H7 (cell line): ENCODE results near the gene CSF1. TPM values are rescaled to one million over a fixed set of nuclear protein-coding genes. Genes with fewer than 3 reads are reported as not detected.
"Not testable (repeated sequence)": the region's sequence is repeated elsewhere in the genome, so short reads cannot be mapped to it uniquely, and the experiment has no call there.

Source experiments
- DNase-seq: peaks from one replicate; pipeline ENCODE4 v3.0.0; 2012
- H3K27me3 ChIP-seq: 2 replicates; pipeline ENCODE4 v1.6.0; 2011; ENCODE audit warnings: mild to moderate bottlenecking, low read length; ENCODE audit not compliant: control insufficient read depth, insufficient read depth
- H3K36me3 ChIP-seq: replicated peaks from 2 replicates; pipeline ENCODE4 v1.5.1; 2011; ENCODE audit warnings: low read length; ENCODE audit not compliant: control insufficient read depth, insufficient read depth
- H3K4me3 ChIP-seq: 2 replicates; pipeline ENCODE4 v1.5.1; 2011; ENCODE audit warnings: low read depth, mild to moderate bottlenecking, control low read depth, low read length, moderate library complexity; ENCODE audit not compliant: insufficient read depth
- total RNA-seq: library from RNA; depleted of rRNA; stranded (reverse); fragments of >200 nt; shearing (Covaris generic); gene quantifications from 2 replicates; pipeline ENCODE4 v1.2.3, GENCODE V29; 2014

The CSF1 gene
- total RNA-seq, 1 experiment from 2014 or later = 5.5 TPM

GRCh38 chr1:109917051-109917767, 6.6 kb downstream of the CSF1 start:
- no peak for DNase-seq
- no peaks in the 10 kb centered on the region; the same call in 1 of the 2 replicates for H3K36me3 ChIP-seq
- no peak overlapping the region for H3K4me3 ChIP-seq
- peaks cover 5% of the 10 kb centered on the region for H3K27me3 ChIP-seq

DNA sequence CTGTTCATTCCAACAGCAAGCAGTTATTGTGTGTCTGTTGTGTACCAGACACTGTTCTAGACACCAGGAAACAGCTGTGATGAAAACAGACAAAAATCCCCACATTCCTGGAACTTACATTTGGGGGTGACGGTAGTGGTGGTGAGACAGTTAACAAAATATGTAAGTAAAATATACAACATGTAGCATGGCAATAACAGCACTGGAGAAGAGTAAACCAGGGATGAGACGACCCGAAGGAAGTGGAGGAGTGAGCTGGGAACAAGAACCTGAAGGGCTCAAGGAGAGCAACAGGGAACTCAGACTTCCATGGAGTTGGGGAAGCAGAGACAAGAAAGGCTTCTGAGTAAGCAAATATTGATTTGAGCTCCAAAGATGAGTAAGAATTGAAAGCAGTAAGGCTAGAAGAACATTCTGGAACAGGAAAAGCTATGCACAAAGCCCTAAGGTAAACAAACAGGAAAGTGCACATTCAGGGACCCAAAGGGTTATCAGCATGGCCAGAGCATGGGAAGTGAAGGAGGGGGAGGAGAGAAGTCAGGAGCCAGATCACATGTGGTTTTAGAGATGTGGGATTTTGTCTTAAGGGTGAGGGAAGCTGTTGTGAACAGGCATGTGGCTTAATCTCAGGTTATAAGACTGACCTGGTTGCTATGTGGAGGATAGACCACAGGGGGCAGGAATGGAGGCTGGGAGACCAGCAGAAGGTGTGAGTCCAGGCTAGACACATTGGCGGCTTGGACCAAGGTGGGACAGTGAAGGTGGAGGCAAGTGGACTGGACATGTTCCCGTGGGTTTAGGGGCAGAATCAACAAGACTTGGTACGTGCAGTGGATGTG, 7.3 kb downstream of the CSF1 start:
- peak; percentile 57 for DNase-seq
- H3K4me3 ChIP-seq = no peak overlapping the region
- H3K36me3 ChIP-seq = no peaks in the 10 kb centered on the region; the same call in 1 of the 2 replicates
- no peaks in the 10 kb centered on the region; the same call in 1 of the 2 replicates for H3K27me3 ChIP-seq

DNA sequence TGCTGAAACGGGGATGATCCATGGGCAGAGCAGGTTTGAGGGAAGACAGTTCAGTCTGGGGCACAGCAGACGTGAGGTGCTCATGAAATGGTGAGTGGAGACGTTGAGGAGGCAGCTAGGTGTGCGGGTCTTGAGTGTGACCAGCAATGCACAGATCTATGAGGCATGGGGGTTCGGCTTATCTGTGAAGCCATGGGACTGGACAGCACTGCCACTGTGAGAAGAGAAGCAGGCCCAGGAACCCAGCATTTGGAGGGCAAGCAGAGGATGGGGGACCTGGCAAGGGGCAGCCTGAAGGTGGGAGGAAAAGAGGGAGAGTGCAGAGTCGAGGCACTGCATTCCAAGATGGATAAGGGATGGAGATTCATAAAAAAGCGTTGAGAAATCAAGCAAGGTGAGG, 8.0 kb downstream of the CSF1 start:
- Histone ChIP-seq H3K27me3 (no peaks in the 10 kb centered on the region), H3K4me3 (no peak overlapping the region), H3K36me3 (no peaks in the 10 kb centered on the region; the same call in 1 of the 2 replicates)
- no peak for DNase-seq

- no peaks in the 10 kb centered on the region for H3K27me3 ChIP-seq
- no peak for DNase-seq
- H3K36me3 ChIP-seq = no peaks in the 10 kb centered on the region; the same call in 1 of the 2 replicates
- H3K4me3 ChIP-seq = no peak overlapping the region
Observed at GRCh38 chr1:109919303-109919702, 8.7 kb downstream of the CSF1 start.

GRCh38 chr1:109920391-109920790, 9.7 kb downstream of the CSF1 start:
- H3K36me3 ChIP-seq, H3K4me3 ChIP-seq, H3K27me3 ChIP-seq: not testable (repeated sequence)
- DNase-seq = peak; percentile 4

DNA sequence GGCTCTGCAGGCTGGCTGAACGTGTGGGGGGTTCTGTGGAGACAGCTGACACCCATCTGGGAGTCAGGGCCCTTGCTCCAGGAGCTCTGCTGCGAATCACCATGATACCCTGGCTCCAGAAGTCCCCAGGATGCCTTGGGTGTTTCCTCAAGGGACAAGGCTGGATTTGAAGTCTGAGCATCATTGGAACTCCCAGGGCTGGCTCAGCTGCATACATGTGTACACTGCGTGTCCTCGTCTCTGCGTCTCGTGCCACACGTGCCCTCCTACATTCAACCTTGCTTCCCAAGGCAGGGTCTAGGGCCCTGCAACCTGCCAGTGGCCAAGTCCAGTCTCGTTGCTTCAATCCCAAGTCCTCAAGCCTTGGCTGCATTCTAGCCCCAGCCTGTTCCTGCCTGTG, 11.7 kb downstream of the CSF1 start:
- Histone ChIP-seq H3K36me3 (no peaks in the 10 kb centered on the region; the same call in 1 of the 2 replicates), H3K4me3 (no peak overlapping the region), H3K27me3 (no peaks in the 10 kb centered on the region)
- no peak for DNase-seq

GRCh38 chr1:109923131-109923945, 12.7 kb downstream of the CSF1 start:
- no peaks in the 10 kb centered on the region for H3K27me3 ChIP-seq
- no peak overlapping the region for H3K4me3 ChIP-seq
- no peaks in the 10 kb centered on the region for H3K36me3 ChIP-seq
- DNase-seq = peak; percentile 93

GRCh38 chr1:109923946-109924275, 13.3 kb downstream of the CSF1 start:
- DNase-seq = no peak
- no peak overlapping the region for H3K4me3 ChIP-seq
- no peaks in the 10 kb centered on the region for H3K27me3 ChIP-seq
- no peaks in the 10 kb centered on the region for H3K36me3 ChIP-seq

- DNase-seq = peak; percentile 12
- H3K4me3 ChIP-seq = no peak overlapping the region
- H3K36me3 ChIP-seq = no peaks in the 10 kb centered on the region
- no peaks in the 10 kb centered on the region for H3K27me3 ChIP-seq
Observed at GRCh38 chr1:109924316-109924715, 13.7 kb downstream of the CSF1 start.

GRCh38 chr1:109925159-109925990, 14.7 kb downstream of the CSF1 start:
- peak; percentile 12 for DNase-seq
- H3K36me3 ChIP-seq = no peaks in the 10 kb centered on the region
- H3K4me3 ChIP-seq = no peak overlapping the region
- no peaks in the 10 kb centered on the region for H3K27me3 ChIP-seq

- peak; percentile 9 for DNase-seq
- no peaks in the 10 kb centered on the region for H3K36me3 ChIP-seq
Observed at GRCh38 chr1:109926662-109927300, 16.1 kb downstream of the CSF1 start.

DNA sequence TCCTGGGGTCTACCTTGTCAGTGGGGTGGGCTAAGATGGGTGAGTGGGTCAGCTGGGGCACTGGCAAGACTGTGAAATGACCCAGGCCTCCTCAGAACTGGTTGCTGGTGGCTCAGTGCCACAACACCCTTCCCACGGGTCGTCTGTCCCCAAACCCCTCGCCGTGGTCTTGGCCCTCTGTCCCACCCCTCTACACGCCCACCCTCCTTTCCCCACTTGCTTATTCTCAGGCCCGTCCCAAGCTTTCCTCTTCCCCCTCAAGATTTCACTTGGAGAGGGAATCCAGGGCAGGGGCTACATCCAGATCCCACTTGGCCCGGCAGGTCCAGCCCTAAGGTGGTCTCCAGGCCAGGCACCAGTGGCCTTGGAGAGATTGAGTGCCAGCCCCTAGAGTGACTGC, 16.7 kb downstream of the CSF1 start:
- peak; percentile 16 for DNase-seq
- Histone ChIP-seq H3K4me3 (no peak overlapping the region), H3K36me3 (no peaks in the 10 kb centered on the region), H3K27me3 (no peaks in the 10 kb centered on the region)

More at GRCh38 chr1:109926662-109927300, 16.1 kb downstream of the CSF1 start:
- no peaks in the 10 kb centered on the region for H3K27me3 ChIP-seq
- H3K4me3 ChIP-seq = no peak overlapping the region

GRCh38 chr1:109927911-109928321, 17.3 kb downstream of the CSF1 start:
- Histone ChIP-seq H3K27me3 (no peaks in the 10 kb centered on the region), H3K36me3 (no peaks in the 10 kb centered on the region), H3K4me3 (no peak overlapping the region)
- peak; percentile 19 for DNase-seq
